ENCODE measurements around the gene VPS52. TPM values are rescaled to one million over a fixed set of nuclear protein-coding genes. Genes with fewer than 3 reads are reported as not detected.

The VPS52 gene, protein sequence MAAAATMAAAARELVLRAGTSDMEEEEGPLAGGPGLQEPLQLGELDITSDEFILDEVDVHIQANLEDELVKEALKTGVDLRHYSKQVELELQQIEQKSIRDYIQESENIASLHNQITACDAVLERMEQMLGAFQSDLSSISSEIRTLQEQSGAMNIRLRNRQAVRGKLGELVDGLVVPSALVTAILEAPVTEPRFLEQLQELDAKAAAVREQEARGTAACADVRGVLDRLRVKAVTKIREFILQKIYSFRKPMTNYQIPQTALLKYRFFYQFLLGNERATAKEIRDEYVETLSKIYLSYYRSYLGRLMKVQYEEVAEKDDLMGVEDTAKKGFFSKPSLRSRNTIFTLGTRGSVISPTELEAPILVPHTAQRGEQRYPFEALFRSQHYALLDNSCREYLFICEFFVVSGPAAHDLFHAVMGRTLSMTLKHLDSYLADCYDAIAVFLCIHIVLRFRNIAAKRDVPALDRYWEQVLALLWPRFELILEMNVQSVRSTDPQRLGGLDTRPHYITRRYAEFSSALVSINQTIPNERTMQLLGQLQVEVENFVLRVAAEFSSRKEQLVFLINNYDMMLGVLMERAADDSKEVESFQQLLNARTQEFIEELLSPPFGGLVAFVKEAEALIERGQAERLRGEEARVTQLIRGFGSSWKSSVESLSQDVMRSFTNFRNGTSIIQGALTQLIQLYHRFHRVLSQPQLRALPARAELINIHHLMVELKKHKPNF
- 47.5 TPM for total RNA-seq
- long read RNA-seq, transcript VPS52-212 (20 exons, 2,960 nt): major isoform, 28 of 53 reads
- long read RNA-seq, partial matches to known transcripts: 4 of 53 reads
- long read RNA-seq, other reads (novel, unspliced or antisense): 19 of 53 reads

DNA sequence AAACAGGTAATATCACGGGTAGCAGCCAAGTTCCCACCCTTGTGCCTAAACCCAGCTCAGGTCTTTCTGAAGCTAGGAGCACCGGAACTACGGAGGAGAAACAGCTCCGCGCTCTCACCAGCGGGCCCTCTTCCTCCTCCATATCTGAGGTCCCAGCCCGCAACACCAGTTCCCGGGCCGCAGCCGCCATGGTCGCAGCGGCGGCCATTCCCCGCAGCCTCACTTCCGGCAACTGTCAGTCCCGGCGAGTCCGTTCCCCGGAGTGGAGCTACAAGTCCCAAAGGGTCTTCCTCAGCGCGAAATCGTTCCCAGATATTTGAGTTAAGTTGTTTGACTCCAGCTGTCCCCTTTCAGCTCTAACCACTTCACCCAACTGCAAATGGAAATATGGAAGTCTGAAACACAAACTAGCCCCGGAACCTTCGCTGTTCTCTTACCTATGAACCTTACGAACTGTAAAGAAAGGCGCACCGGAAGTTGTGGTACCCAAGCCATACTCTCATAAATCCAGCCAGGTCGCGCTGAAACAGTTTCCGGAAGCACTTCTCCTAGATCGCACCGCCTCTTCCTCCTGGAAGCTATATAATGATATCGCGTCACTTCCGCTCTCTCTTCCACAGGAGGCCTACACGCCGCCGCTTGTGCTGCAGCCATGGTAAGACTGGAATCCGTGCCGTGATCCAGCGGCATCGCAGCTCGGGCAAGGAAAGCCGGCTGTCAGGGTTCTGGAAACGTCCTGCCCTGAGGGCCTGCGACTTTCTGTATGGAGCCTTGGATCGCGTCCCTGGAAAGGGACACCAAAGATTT, at the start of gene VPS52, which contains the start of gene RPS18:
VPS52 (minus strand) TSS at position 409 of the 807 bp plus-strand sequence; CDS start at position 208, 201 bp downstream.
RPS18 (plus strand) TSS at position 608 of the 807 bp plus-strand sequence; CDS start at position 653, 45 bp downstream.
- Histone ChIP-seq H3K4me3 (peak within 1 kb of the TSS; percentile 75), H3K4me1 (peaks cover 51% of the 10 kb centered on the region), H3K27me3 (no peaks in the 10 kb centered on the region), H3K27ac (peak within 1 kb of the TSS; percentile 93), H3K36me3 (peaks cover 63% of the 10 kb centered on the region), H3K9me3 (no peaks in the 10 kb centered on the region)
- ATAC-seq: peak; percentile 93
- intact Hi-C loops (cut with DNase I): no loop called here
- peak; percentile 91 for DNase-seq
- TF ChIP-seq, protein P1, sequence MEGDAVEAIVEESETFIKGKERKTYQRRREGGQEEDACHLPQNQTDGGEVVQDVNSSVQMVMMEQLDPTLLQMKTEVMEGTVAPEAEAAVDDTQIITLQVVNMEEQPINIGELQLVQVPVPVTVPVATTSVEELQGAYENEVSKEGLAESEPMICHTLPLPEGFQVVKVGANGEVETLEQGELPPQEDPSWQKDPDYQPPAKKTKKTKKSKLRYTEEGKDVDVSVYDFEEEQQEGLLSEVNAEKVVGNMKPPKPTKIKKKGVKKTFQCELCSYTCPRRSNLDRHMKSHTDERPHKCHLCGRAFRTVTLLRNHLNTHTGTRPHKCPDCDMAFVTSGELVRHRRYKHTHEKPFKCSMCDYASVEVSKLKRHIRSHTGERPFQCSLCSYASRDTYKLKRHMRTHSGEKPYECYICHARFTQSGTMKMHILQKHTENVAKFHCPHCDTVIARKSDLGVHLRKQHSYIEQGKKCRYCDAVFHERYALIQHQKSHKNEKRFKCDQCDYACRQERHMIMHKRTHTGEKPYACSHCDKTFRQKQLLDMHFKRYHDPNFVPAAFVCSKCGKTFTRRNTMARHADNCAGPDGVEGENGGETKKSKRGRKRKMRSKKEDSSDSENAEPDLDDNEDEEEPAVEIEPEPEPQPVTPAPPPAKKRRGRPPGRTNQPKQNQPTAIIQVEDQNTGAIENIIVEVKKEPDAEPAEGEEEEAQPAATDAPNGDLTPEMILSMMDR (IDR thresholded peaks at IDR 0.05): no peak

DNA sequence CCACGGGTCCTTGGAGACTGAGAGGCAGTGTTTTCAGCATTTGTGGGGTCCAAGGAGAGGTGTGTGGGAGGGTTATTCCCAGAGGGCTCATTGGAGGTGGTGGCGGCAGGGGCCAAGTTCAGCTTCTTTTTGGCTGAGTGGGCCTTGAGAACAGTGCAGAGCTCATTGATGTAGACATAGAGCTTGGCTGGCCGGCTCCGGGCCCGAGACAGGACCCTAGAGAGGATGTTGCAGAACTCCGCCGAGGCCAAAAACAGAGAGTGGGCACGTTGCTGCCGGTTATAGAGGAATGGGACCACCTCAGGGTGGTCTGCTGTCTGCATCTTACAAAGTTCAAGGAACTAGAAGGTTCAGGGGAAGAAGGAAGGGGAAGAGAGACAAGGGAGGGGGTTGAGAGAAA, 49.6 kb upstream of the VPS52 start:
- TF ChIP-seq, protein P1 (IDR thresholded peaks at IDR 0.05): no peak
- intact Hi-C loops (cut with DNase I): no loop called here
- ATAC-seq: no peak
- Histone ChIP-seq H3K36me3 (peaks cover 28% of the 10 kb centered on the region), H3K4me1 (peaks cover 50% of the 10 kb centered on the region), H3K27ac (peak overlapping the region; percentile 6), H3K27me3 (no peaks in the 10 kb centered on the region), H3K4me3 (peak overlapping the region; percentile 78), H3K9me3 (no peaks in the 10 kb centered on the region)
- no peak for DNase-seq

DNA sequence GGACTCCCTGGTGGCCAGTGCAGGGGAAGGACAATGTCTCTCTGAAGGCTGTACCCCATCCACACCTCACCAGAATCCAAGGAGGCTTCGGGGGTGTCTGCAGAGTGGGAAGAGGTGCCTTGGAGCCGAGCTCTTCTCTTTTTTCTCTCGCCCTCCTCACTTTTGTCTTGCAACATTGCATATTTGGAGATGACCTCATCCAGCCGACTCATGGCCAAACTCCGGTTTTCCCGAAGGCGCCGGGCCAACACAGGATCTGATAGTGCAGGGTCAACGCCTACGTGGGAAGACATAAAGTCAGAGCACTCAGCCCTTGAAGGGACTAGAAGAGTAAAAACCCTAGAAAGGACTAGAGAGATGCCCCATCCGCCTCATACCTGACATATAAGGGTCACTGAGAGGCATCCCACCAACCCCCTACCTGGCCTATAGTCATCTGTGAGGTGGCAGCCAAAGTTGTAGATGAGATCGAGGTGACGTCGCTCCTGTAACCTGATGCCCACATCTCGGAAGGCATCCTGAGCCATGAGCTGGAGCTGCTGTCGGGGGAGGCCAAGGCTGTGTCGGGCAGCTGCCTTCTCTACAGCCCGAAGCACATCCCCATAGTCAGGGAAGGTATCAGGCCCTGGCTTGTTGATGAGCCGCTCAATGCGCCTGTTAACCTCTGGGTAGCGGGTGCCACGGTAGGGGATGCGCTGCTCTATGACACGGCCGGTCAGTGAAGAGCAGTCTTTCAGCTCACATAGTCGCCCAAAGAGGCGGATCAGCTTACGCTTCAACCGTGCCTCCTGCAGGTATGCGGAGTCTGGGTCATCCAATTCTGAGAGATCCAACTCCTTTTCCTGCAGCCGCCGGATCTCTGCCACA, 48.9 kb upstream of the VPS52 start:
- H3K4me1 ChIP-seq: peaks cover 50% of the 10 kb centered on the region
- peaks cover 28% of the 10 kb centered on the region for H3K36me3 ChIP-seq
- DNase-seq (no peak), ATAC-seq (no peak)
- H3K4me3 ChIP-seq: no peak overlapping the region
- intact Hi-C loops (cut with DNase I): no loop called here
- no peaks in the 10 kb centered on the region for H3K9me3 ChIP-seq
- peak overlapping the region; percentile 6 for H3K27ac ChIP-seq
- H3K27me3 ChIP-seq: no peaks in the 10 kb centered on the region
- TF ChIP-seq, protein P1 (IDR thresholded peaks at IDR 0.05): no peak

DNA sequence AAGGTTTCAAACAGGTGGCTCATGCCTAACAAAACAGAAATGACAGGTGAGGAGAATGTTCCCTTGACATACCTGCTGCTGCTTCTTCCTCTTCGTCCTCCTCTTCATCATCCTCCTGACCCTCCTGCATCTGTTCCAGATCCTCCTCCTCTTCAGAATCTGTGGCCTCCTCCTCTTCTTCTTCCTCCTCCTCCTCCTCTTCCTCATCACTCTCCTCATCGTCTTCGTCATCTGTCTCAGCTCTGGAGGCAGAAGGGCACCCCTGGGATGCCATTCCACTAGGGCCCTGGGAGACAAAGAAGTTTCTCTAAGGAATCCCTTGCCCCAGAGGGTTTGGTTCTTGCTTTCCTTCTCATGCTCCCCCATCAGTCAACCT, 48.3 kb upstream of the VPS52 start:
- TF ChIP-seq, protein P1 (IDR thresholded peaks at IDR 0.05): no peak
- H3K27me3 ChIP-seq: no peaks in the 10 kb centered on the region
- H3K4me3 ChIP-seq: no peak overlapping the region
- intact Hi-C loops (cut with DNase I): no loop called here
- peaks cover 55% of the 10 kb centered on the region for H3K4me1 ChIP-seq
- H3K9me3 ChIP-seq: no peaks in the 10 kb centered on the region
- ATAC-seq: no peak
- H3K27ac ChIP-seq: no peak overlapping the region
- no peak for DNase-seq
- peaks cover 28% of the 10 kb centered on the region for H3K36me3 ChIP-seq
